Measurements from ENCODE around the gene FBF1. TPM values are rescaled to one million over a fixed set of nuclear protein-coding genes. Genes with fewer than 3 reads are reported as not detected.

The FBF1 gene
- total RNA-seq = 2.8 TPM
- long read RNA-seq, partial matches to known transcripts = 1 of 5 reads
- long read RNA-seq, other reads (novel, unspliced or antisense) = 4 of 5 reads

- intact Hi-C loops (cut with micrococcal nuclease) = no loop called here
- peak; percentile 94 for DNase-seq
- H3K27me3 ChIP-seq (ENCODE audit: low read depth) = no peaks in the 10 kb centered on the region
- H3K9me3 ChIP-seq (replicated peaks) = no peaks in the 10 kb centered on the region
- H3K4me1 ChIP-seq = peaks cover 15% of the 10 kb centered on the region
- peak within 1 kb of the TSS; percentile 80 for H3K27ac ChIP-seq (replicated peaks)
- H3K36me3 ChIP-seq = peaks cover 25% of the 10 kb centered on the region
- TF ChIP-seq CTCF (IDR thresholded peaks at IDR 0.05; ENCODE audit: borderline replicate concordance) = no peak
- peak within 1 kb of the TSS; percentile 80 for H3K4me3 ChIP-seq
Measured at GRCh38 chr17:75940727-75941441, at the start of gene FBF1. Gene FBF1 (minus strand): TSS chr17:75941042. CDS start chr17:75938149, 2,893 bp downstream.

GRCh38 chr17:75987041-75987440, 46.2 kb upstream of the FBF1 start:
- Histone ChIP-seq H3K4me3 (no peak overlapping the region), H3K4me1 (peaks cover 9% of the 10 kb centered on the region), H3K36me3 (peaks cover 23% of the 10 kb centered on the region), H3K9me3 (replicated peaks) (no peaks in the 10 kb centered on the region), H3K27ac (replicated peaks) (no peak overlapping the region), H3K27me3 (ENCODE audit: low read depth) (no peaks in the 10 kb centered on the region)
- intact Hi-C loops (cut with micrococcal nuclease) = no loop called here
- TF ChIP-seq CTCF (IDR thresholded peaks at IDR 0.05; ENCODE audit: borderline replicate concordance) = no peak
- no peak for DNase-seq

GRCh38 chr17:75985986-75986385, 45.1 kb upstream of the FBF1 start:
- no peak overlapping the region for H3K27ac ChIP-seq (replicated peaks)
- H3K27me3 ChIP-seq (ENCODE audit: low read depth) = no peaks in the 10 kb centered on the region
- no peak overlapping the region for H3K4me3 ChIP-seq
- intact Hi-C loops (cut with micrococcal nuclease) = no loop called here
- peaks cover 12% of the 10 kb centered on the region for H3K36me3 ChIP-seq
- DNase-seq = no peak
- no peaks in the 10 kb centered on the region for H3K9me3 ChIP-seq (replicated peaks)
- H3K4me1 ChIP-seq = peaks cover 17% of the 10 kb centered on the region
- no peak for TF ChIP-seq CTCF (IDR thresholded peaks at IDR 0.05; ENCODE audit: borderline replicate concordance)

- Histone ChIP-seq H3K27me3 (ENCODE audit: low read depth) (no peaks in the 10 kb centered on the region), H3K9me3 (replicated peaks) (no peaks in the 10 kb centered on the region), H3K4me3 (no peak overlapping the region), H3K4me1 (peaks cover 37% of the 10 kb centered on the region), H3K36me3 (peaks cover 8% of the 10 kb centered on the region), H3K27ac (replicated peaks) (no peak overlapping the region)
- intact Hi-C loops (cut with micrococcal nuclease) = no loop called here
- DNase-seq = no peak
- no peak for TF ChIP-seq CTCF (IDR thresholded peaks at IDR 0.05; ENCODE audit: borderline replicate concordance)
Measured at GRCh38 chr17:75983501-75984181, 42.8 kb upstream of the FBF1 start.

GRCh38 chr17:75981019-75981615, 40.3 kb upstream of the FBF1 start:
- H3K27me3 ChIP-seq (ENCODE audit: low read depth) = no peaks in the 10 kb centered on the region
- peaks cover 6% of the 10 kb centered on the region for H3K36me3 ChIP-seq
- intact Hi-C loops (cut with micrococcal nuclease) = no loop called here
- TF ChIP-seq CTCF (IDR thresholded peaks at IDR 0.05; ENCODE audit: borderline replicate concordance) = no peak
- H3K4me1 ChIP-seq = peaks cover 61% of the 10 kb centered on the region
- no peaks in the 10 kb centered on the region for H3K9me3 ChIP-seq (replicated peaks)
- H3K4me3 ChIP-seq = no peak overlapping the region
- DNase-seq = no peak
- H3K27ac ChIP-seq (replicated peaks) = peak overlapping the region; percentile 100
